GM20000 (cell line): Measurements from ENCODE around the gene EPHB2.

Experiments
- DNase-seq: peaks from one replicate; pipeline ENCODE4 v3.0.0; 2012; ENCODE audit warnings: low spot score
- CTCF ChIP-seq: IDR thresholded peaks from 2 replicates; pipeline ENCODE4 v1.5.1; 2012; ENCODE audit warnings: mild to moderate bottlenecking, control low read depth; ENCODE audit errors: extremely low read depth, missing control alignments

EPHB2 gene

GRCh38 chr1:22893292-22893691 is 182.7 kb downstream of the EPHB2 start:
- TF ChIP-seq CTCF: no peak
- DNase-seq: no peak

- TF ChIP-seq CTCF: no peak
- no peak for DNase-seq
Measured at GRCh38 chr1:22895357-22895756, 184.7 kb downstream of the EPHB2 start.

GRCh38 chr1:22896184-22896583 is 185.5 kb downstream of the EPHB2 start:
- DNase-seq: no peak
- no peak for TF ChIP-seq CTCF

GRCh38 chr1:22900451-22900850 is 189.8 kb downstream of the EPHB2 start:
- no peak for TF ChIP-seq CTCF
- no peak for DNase-seq

GRCh38 chr1:22903113-22903512 is 192.5 kb downstream of the EPHB2 start:
- no peak for DNase-seq
- TF ChIP-seq CTCF: no peak

GRCh38 chr1:22906968-22907367 is 196.3 kb downstream of the EPHB2 start:
- DNase-seq: no peak
- TF ChIP-seq CTCF: no peak

- TF ChIP-seq CTCF: no peak
- DNase-seq: no peak
Measured at GRCh38 chr1:22907528-22907927, 196.9 kb downstream of the EPHB2 start.
